HUDEP-2 (cell line): ENCODE results near the gene ZNF408.
"Not testable (repeated sequence)": the region's sequence is repeated elsewhere in the genome, so short reads cannot be mapped to it uniquely, and the experiment has no call there.

Source experiments
- DNase-seq, 76 experiments: peaks; one replicate each; lab custom pipeline; 2025; ENCODE audit not compliant: unreplicated experiment in 76 of 76; lab: John Stamatoyannopoulos, UW

ZNF408 gene

DNA sequence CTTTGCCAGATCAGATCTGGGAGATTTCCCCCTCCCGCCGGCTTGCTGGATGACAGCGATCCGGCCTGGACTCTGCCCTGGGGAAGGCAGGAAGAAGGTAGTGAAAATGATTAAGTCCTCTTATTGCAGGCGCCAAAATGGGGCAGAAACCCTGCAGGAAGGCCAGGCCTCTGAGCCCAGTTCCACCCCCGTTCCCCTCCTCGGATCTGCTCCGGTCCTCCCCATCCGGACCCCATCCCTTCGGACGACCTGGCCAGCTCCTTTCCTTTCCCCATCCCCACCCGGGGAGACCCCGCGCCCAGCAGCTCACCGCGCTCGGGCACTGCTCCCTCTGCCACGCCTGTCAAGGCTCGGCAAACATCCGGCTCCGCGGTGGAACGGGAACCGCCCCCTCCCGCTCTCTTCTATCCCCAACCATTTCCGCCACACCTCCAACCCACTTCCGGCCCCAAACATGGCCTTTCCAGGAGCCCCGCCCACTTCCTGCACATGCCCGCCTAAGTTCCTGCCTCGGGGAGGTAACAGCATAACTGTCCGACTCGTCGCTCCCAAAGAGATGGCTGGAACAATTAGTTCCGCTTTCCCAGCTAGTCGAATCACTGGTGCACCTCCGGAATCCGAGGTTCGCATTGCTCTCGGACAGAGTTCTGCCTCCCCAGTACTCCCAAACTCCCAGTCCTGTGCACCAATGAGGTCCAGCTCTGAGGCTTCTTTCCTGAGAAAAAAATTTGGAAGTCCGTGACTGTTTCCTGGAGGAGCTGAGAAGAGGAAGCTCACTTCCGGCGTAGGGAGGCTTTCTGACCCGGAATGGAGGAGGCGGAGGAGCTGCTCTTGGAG is at the start of gene ZNF408, which contains the start of gene ARHGAP1:
TSS of gene ZNF408 (plus strand) at position 791 of the 837 bp plus-strand sequence. CDS start at position 808, 17 bp downstream.
TSS of gene ARHGAP1 (minus strand) at position 379 of the 837 bp plus-strand sequence. CDS start 4,512 bp downstream, outside the sequence.
- DNase-seq: peak; percentile 40 to 99 (median 97)

- no peak for DNase-seq
Observed at GRCh38 chr11:46655631-46656030, 45.2 kb upstream of the ZNF408 start.

DNA sequence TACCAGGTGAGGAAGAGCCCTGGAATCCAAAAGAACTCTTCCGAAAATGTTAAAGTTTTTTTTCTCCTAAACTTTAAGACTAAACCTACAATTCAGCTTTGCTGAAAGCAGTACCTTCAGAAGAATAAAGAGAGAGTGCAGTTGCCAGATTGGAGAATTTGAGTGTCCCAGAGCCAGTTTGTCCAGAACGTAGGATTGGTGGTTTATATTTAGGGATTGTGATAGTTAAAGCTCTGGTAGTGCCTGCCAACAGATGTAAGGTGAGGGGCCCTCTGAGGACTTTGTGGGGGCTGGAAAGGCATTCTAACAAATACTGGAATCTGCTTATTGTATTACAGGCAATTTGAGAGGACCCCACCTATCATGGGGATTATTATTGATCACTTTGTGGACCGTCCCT is 43.6 kb upstream of the ZNF408 start:
- no peak for DNase-seq

- DNase-seq: no peak
Observed at GRCh38 chr11:46658259-46658658, 42.6 kb upstream of the ZNF408 start.

- no peak for DNase-seq
Observed at GRCh38 chr11:46659908-46660307, 40.9 kb upstream of the ZNF408 start.

- DNase-seq: no peak
Observed at GRCh38 chr11:46661836-46662235, 39.0 kb upstream of the ZNF408 start.

DNA sequence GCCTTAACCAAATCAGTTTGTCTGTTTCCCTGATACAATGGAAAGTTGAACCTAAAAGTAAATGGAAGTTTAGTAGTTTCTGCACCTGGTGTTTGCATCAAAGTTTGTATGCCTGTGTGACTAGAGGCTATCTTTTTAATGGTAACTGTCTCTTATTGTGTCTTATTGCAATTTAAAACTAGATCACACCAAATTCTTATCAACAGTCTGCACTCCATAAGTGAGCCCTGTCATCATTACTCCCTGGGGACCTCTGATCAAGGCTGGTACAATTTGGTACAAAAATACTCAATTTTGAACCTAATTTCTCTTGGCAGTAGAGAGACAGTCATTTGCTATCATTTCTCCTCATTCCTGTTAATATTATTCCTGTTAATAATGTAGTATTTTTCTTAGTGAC is 38.5 kb upstream of the ZNF408 start:
- DNase-seq: peak in 16 of 76 experiments; percentile 4 to 49 (median 24)

GRCh38 chr11:46663277-46663940 is 37.4 kb upstream of the ZNF408 start:
- DNase-seq: no peak

GRCh38 chr11:46664612-46665011 is 36.2 kb upstream of the ZNF408 start:
- peak in 38 of 76 experiments; percentile 5 to 60 (median 26) for DNase-seq

- DNase-seq: no peak
Observed at GRCh38 chr11:46665356-46665755, 35.5 kb upstream of the ZNF408 start.

DNA sequence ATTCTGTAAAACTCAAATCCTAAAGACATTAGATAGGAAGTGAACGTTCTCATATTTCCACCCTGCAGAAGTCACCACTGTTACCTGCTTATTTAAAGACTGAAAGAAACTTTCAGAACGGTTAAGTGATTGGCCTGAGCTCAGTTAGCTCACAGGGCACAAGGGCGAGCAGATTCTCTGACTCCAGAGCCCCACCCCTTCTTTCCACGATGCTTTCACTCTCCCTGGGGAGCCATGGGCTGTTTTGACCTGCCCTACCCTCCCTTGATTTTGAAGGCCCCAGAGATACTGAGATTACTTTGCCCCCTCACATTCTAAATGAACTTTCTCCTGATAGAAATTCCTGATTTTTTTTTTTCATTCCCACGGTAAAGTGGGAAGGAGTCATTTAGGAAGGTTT is 34.3 kb upstream of the ZNF408 start:
- DNase-seq: no peak

DNA sequence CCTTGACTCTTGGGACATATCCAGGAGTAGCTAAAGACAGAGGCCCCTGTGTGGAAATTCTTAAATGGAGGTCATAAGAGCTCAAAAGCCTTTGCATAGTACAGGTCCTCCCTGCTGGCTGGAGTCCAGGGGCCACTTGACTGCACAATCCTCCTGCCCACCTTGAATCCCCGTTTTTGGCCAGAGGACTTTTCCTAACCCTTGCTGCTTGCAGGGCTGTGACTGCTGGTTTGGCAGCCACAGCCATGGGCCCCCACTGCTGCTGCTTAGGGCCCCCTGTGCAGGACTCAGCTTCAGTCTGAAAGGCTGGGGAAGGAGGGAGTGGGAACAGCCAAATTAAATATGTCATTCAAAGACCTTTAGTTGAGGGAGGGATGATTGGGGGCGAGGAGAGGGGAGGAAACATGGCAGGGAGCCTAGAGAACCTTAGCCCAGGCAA is 33.8 kb upstream of the ZNF408 start:
- DNase-seq: peak in 1 of 76 experiments; percentile 20

DNA sequence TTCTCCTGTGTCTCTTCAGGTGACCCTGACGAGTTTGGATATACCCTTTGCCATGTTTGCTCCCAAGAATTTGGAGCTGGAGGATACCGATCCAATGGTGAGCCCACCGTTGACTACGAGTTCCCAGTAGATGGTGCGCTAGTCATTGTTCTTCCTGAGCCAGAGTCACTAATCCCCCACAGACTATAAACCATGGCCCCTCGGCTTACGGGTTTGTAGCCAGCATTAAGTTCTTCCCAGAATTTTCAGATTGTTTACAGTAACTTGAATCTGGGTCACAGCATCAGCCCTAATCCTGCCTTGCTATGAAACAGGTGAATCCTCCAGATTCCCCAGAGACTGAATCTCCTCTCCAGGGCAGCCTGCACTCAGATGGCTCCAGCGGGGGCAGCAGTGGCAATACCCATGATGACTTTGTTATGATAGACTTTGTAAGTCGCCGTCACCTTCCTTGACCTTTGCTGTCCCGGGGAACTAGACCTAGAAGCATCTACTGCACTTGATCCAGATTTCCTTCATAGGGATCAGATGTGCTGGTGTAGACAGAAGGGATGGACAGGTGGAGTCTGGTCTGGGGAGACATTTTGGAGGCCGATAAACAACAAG is 32.2 kb upstream of the ZNF408 start:
- DNase-seq: no peak

GRCh38 chr11:46669711-46670139 is 31.1 kb upstream of the ZNF408 start:
- peak in 56 of 76 experiments; percentile 9 to 83 (median 42) for DNase-seq

GRCh38 chr11:46670521-46670920 is 30.3 kb upstream of the ZNF408 start:
- DNase-seq: not testable (repeated sequence)

DNA sequence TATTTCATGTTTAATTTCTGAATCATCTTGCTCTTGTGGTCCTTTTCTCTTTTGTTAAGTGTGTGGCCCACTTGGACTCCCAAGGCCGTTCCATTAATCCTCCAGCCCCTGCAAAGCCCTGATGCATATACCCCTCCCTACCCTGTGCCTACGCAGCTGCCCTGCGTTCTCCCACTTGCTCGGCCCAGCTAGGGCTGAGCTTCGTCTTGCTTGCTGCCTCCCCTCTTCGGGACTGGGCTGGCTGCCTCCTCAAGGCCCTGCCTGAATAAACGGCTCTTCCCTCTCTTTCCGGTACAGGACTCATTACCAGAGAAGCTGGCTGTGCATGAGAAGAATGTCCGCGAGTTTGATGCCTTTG is 28.9 kb upstream of the ZNF408 start:
- DNase-seq: no peak

DNA sequence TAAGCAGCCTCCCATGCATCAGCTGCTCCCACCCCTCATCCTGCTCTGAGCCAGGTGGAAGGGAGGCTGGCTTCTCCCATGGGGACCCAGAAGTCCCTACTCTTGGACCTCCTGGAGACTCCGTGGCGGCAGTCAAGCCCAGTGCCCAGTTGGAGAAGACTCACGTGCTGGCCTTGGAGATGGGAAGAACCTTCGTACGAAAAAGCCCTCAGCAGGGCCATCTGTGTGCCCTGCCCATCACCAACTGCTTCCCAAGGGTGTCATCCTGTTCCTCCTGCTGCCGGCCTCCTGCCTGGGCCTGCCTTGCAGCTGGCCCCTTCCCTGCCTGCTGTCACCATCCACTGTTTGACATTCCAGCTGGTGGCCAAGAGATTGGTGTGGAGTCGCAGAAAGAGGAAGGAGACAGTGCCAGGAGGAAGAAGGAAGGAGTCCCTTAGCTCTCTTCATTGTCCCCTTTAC is 28.4 kb upstream of the ZNF408 start:
- no peak for DNase-seq

DNA sequence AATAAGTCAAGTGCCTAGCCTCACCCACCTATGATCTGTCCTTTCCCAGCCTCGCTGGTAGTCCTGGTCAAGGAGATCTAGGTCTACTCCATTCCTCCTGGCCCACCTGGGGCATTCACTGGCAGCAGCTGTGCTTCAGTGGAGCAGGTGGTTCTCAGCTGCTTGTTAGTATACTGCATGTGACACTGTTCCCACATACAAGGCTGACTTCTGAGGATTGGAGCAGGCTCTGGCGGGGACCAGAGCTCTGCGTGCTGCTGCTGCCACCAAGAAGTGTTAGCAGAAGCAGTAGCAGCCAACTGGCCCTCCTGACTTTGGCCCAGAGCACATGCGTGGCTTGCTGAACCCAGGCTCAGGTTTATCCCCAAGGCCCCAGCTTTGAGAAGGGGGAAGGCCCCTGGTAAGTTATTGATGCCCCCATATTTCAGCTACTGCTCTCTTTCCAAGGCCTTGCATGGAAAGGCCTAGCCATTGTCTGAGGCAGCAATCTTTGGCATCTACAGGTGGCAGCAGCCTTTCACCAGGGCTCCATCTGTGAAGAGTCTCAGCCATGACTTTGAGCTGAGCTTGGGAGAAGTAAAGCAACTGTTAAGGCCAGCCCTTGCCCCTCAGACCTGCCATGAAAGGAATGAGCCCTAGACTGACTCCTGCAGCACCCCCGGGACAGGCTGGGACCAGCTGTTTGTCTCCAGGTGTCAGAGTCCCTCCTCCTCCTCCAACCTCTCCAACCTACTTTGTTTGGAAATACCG is 26.9 kb upstream of the ZNF408 start:
- DNase-seq: no peak

- DNase-seq: no peak
Observed at GRCh38 chr11:46674463-46675287, 26.2 kb upstream of the ZNF408 start.
